Measurements from ENCODE around the gene GLIS1.

GLIS1 gene

GRCh38 chr1:53736290-53736689 lies 2.7 kb downstream of the GLIS1 start:
- no peak for DNase-seq (ENCODE audit: low read depth in 2 of 2)

GRCh38 chr1:53735681-53736080 lies 3.3 kb downstream of the GLIS1 start:
- DNase-seq (ENCODE audit: low read depth in 2 of 2): no peak

DNA sequence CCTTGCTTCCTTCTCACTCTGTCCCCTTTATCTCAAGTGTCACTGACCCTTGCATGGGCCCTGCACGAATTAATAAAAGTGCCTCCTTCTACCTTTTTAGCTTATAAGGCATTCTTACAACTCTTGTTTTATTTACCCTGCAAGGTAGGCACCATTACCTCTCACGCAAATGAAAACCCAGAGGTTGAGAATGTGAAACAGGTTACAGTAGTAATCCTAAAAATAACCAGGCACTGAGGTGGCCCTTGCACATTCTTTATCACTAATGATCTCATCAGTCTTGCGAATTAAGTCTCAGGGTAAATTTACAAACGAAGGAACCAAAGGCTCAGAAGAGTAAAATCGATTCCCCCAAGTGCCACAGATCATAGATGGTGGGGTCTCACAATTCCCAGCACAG lies 3.7 kb downstream of the GLIS1 start:
- no peak for DNase-seq (ENCODE audit: low read depth in 2 of 2)

GRCh38 chr1:53734650-53735211 lies 4.2 kb downstream of the GLIS1 start:
- peak; percentile 53 to 55 for DNase-seq (ENCODE audit: low read depth in 2 of 2)

DNA sequence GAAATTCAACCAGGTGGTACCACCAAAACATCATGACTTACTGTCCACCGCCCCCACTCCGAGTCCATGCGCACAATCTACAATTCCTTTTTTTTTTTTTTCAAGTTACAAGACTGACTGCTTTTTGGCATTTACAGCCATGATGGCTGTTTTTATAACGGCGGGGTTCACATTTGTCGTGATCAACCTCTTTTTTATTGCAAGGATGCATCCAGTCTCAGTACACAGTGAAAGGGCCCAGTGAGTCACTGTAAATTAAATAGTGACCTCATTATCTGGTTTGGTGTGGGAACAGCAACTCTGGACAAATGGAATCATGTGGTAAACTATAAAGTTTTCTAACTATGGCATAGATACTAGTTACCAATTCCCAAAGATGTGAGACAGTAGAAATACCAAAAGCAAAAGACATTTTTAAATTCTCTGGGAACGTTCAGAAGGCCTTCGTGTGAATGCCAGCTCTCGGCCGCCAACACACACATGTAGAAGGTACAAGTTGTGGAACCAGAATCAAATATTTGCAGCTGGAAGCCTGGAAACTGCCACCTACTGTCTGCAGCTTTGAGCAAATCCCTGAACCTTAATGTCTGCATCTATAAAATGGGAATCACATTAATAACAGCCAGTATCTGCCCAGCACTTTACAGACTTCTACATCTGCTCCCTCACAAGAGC lies 4.9 kb downstream of the GLIS1 start:
- no peak for DNase-seq (ENCODE audit: low read depth in 2 of 2)

DNA sequence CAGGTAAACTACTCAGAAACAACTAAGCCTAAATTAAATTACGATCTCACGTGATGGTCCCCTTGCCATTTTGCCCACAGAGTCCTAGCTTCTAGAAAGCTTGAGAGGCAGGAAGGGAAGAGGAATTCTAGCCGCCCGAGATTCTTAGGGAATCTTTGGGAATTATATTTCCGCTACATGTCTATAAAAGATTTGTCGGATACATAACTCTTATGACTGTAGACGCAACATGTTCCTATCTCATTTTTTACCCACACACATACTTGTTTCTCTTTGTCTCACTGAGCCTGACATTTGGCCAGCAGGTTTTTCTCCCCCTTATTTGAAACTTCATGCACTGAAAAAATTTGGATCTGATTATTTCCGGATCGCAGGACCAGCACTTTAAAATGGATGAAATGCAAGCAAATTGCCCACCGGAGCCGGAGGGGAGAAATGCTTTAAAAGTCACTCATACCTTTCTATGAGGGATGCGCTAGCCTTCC lies 5.5 kb downstream of the GLIS1 start:
- DNase-seq (ENCODE audit: low read depth in 2 of 2): no peak

DNA sequence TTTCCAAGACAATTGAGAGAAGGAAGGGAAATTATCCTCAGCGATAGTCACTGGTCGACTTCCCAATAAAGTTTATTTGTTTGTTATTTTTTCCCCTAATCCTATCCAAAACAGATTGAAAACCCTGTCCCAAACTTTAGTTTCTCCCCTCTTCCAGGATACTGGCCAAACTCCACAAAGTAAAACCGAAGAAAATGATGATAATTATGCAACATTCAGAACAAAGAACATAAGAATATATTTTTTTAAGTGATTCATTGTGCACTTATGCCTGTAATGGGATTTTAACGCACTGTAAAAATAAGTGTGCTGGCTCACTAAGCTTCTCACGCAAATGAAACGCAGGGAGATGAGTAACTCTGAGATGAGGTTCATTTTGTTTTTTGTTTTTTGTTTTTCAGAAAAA lies 6.0 kb downstream of the GLIS1 start:
- peak; percentile 85 to 87 for DNase-seq (ENCODE audit: low read depth in 2 of 2)

- no peak for DNase-seq (ENCODE audit: low read depth in 2 of 2)
These were observed 6.6 kb downstream of the GLIS1 start for GRCh38 chr1:53732409-53732808.

DNA sequence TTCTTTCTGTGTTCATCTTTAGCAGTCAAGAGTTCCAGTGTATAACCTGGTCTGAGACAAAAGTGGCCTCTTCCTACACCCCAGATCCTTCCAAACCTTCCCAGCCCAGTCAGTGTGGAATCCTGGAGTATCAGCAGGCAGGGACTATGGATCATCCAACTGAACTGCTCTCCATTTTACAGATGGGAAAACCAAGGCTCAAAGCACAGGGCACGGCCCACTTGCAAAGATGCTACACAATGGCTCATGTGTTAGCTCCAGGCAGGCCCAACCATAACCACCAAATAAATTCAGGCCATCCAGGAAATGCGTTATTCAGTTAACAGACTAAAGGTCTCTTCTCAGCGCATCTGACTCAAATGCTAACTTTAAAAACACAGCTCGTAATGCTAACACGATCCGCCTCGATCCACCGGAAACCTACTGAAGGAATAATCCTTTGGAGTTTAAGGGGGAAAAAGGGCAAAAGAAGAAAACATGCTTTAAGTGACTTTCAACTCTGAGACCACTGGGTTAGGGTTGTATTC lies 7.1 kb downstream of the GLIS1 start:
- no peak for DNase-seq (ENCODE audit: low read depth in 2 of 2)

DNA sequence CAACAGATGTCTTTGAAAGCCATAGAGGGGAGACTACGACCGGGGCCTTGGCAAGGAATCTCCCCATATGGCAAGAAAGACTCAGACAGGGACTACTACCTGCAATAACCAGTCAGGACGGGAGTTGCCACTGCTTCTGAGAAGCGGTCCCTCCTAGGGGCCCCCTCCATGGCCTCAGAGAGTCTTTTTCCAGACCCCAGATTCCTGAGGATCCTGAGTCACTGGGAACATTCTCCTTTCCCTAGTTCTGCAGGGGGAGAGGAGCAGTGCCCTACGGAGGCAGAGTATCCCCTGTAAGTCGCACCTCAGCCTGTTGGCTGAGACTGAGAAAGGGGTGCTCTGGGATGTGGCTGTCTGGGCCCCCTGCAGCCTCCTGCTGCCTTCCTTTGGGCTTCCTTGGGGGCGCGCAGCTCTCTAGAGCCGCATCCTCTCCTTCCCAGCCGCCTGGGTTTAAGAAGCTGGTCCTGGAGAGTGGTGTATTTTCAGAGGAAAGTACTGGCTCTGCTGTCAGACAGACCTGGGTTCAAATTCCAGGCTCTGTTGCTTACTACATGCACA lies 7.8 kb downstream of the GLIS1 start:
- DNase-seq (ENCODE audit: low read depth in 2 of 2): no peak

GRCh38 chr1:53730224-53730865 lies 8.6 kb downstream of the GLIS1 start:
- DNase-seq (ENCODE audit: low read depth in 2 of 2): no peak

- peak; percentile 62 to 65 for DNase-seq (ENCODE audit: low read depth in 2 of 2)
These were observed 9.3 kb downstream of the GLIS1 start for GRCh38 chr1:53729456-53730223.

DNA sequence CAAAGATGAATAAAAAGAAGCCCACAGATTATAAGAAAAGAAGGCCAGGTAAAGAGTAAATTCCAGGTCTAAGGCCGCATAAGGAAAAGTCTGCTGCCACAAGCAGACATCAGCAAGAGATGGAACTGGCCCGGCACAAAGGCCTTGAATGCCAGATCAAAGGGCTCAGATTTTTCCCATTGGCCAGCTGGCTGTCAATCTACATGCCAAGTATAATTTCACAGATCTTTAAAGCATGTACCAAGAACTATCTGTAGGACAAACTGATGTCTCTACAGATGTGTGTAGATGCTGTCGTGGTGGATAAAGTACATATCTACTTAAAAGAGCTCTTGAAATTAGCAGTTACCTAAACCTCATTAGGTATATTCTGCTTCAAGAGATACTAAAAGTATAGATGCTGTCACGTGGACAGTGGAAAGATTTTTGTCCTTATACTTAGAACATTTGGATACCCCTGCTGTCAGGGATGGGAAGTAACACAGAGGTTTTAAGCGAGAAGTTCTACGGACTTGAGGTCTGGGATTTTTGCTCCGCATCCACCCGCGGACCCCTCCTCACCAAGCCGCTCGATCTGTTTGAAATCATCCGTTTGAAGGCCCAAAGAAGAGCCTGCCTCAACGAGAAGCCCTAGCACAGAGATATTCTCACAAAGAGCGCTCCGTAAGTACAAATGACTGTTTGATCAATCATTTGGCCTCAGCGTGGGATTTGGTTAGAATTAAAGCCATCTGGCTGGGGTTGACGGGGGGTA lies 10.1 kb downstream of the GLIS1 start:
- DNase-seq (ENCODE audit: low read depth in 2 of 2): no peak

- no peak for DNase-seq (ENCODE audit: low read depth in 2 of 2)
These were observed 10.8 kb downstream of the GLIS1 start for GRCh38 chr1:53728196-53728595.

GRCh38 chr1:53727461-53728092 lies 11.4 kb downstream of the GLIS1 start:
- DNase-seq (ENCODE audit: low read depth in 2 of 2): no peak

DNA sequence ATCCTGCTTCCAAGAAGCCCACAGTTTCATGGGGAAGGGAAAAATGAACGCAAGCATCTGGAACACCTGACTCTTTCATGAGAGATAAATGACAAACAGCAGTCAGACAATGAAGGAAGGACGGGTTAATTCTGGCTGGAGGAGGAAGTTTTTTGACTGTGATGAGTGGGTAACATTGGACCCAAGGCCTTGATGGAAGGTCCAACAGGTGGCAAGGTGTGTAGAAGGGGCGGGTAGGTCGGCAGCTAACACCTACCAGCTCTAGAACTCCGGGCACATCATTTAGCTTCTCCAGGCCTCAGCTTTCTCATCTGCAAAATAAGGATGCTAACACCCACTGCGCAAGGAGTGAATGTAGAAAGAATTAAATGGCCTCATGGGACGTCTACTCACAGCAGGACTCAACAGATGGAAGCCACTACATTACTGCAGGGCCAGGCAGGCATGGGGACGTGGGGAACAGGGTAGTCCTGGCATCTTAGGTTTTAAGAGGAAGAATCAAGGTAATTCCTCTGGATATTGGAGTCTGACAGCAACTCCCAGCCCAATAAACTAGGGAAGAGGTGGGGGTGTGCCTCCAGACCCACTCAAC lies 12.9 kb downstream of the GLIS1 start:
- DNase-seq (ENCODE audit: low read depth in 2 of 2): no peak

- no peak for DNase-seq (ENCODE audit: low read depth in 2 of 2)
These were observed 13.7 kb downstream of the GLIS1 start for GRCh38 chr1:53725238-53725689.

- DNase-seq (ENCODE audit: low read depth in 2 of 2): no peak
These were observed 16.9 kb downstream of the GLIS1 start for GRCh38 chr1:53722025-53722424.

GRCh38 chr1:53721088-53721487 lies 17.9 kb downstream of the GLIS1 start:
- DNase-seq (ENCODE audit: low read depth in 2 of 2): no peak

GRCh38 chr1:53719469-53719868 lies 19.5 kb downstream of the GLIS1 start:
- no peak for DNase-seq (ENCODE audit: low read depth in 2 of 2)

All from fibroblast of skin of left quadriceps (primary cell).